ENCODE data around the gene SIRT7. TPM values are rescaled to one million over a fixed set of nuclear protein-coding genes. Genes with fewer than 3 reads are reported as not detected.

Gene SIRT7
- polyA plus RNA-seq, 1 donor from 2014 or later = 44.5 TPM

DNA sequence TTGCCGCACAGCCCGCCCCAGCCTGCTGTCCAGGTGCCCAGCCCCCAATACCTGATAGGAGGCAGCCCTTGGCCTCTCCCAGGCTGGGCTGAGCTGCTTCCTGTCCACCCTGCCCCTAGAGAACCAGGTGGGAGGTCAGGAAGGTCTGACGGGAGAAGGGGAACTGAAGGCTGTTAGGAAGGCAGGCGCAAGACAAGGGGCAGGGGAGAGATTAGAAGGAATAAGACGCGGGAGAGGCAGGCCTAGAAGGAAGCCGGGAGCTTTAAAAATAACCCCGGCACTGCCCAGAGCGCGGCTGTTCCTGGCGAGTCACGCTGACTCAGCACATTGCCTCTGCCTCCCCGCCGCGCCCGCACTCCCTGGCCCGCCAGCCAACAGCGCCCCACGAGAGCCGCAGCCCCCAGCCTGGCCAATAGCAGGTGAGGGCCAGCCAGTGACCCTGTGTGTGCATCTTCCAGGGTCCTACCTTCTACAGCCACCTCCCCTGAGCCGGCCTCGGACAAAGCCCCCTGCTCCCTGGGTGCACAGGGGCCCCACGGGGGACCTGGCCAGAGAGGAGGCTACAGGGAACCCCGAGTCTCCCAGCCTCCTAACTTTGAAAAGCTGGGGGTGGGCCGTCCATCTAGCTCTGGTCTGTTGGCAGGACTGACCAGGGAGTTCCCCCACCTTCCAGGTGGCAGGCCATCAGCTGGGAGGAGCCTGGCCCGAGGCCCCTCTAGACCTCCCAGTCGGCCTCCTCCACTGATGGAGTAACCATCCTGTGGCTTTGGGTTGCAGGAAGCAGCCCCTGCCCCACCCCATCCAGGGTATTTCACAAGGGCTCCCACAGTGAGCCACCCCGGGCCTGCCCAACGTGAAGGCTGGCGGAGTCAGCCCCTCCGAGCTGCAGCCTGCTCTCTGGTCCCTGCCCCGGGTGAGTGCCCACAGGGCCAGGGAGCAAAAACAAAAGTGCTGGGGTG is 5.6 kb upstream of the SIRT7 start:
- Histone ChIP-seq H3K27me3 (ENCODE audit: insufficient read depth, low read depth, low read length) (no peaks in the 10 kb centered on the region), H3K79me2 (replicated peaks; ENCODE audit: insufficient read depth, low read length) (peaks cover 23% of the 10 kb centered on the region), H3K27ac (ENCODE audit: low read length) (no peak overlapping the region), H4K20me1 (ENCODE audit: insufficient read depth) (no peaks in the 10 kb centered on the region), H2AFZ (ENCODE audit: low read depth, low read length) (no peak overlapping the region), H3K9me2 (ENCODE audit: insufficient read depth, low read length) (no peaks in the 10 kb centered on the region), H3F3A (ENCODE audit: insufficient read depth, low read length, poor library complexity, severe bottlenecking) (no peaks in the 10 kb centered on the region), H3K4me3 (ENCODE audit: low read length) (no peak overlapping the region), H3K36me3 (ENCODE audit: insufficient read depth, low read length) (no peaks in the 10 kb centered on the region), H3K4me2 (ENCODE audit: low read length) (no peak overlapping the region), H3K9me3 (ENCODE audit: low read length) (no peaks in the 10 kb centered on the region), H3K9ac (ENCODE audit: low read length) (no peak overlapping the region)
- TF ChIP-seq TAF1 (IDR thresholded peaks at IDR 0.05; ENCODE audit: low read depth) = no peak

DNA sequence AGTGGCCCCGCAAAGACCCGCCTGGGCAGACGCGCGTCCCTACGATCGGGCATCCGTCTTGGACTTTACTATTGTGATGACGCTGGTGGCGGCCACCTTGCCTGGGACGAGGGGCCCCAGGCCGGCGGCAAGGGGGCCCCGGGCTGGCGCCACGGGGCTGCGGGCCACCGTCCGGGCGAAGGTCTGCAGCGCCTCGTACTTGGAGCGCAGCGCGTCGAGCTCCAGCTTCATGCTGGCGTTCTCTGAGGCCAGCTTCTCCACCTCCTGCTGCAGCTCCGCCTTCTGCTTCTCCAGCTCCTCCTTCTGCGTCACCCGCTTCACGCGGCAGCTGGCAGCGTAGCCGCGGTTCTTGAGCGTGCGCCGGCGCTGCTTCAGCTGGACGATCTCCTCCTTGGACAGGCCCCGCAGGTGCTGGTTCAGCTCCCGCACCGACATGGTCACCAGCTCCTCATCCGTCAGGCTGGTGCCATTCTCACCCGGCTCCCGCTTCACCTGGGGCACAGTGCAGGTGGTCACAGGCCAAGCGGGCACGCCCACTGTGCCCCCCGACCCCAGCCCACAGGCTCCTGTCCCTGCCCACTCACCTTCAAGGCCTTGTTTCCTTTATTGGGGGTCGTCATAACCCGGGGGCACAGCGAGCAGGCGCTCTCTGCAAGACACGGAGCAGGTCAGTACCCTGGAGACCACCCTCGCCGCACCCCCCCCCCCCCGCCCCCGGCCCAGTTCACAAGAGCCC is 4.8 kb upstream of the SIRT7 start:
- Histone ChIP-seq H3F3A (ENCODE audit: insufficient read depth, low read length, poor library complexity, severe bottlenecking) (no peaks in the 10 kb centered on the region), H3K4me3 (ENCODE audit: low read length) (no peak overlapping the region), H3K4me2 (ENCODE audit: low read length) (no peak overlapping the region), H2AFZ (ENCODE audit: low read depth, low read length) (no peak overlapping the region), H4K20me1 (ENCODE audit: insufficient read depth) (no peaks in the 10 kb centered on the region), H3K27ac (ENCODE audit: low read length) (no peak overlapping the region), H3K9ac (ENCODE audit: low read length) (no peak overlapping the region), H3K79me2 (replicated peaks; ENCODE audit: insufficient read depth, low read length) (peaks cover 26% of the 10 kb centered on the region), H3K27me3 (ENCODE audit: insufficient read depth, low read depth, low read length) (no peaks in the 10 kb centered on the region), H3K9me3 (ENCODE audit: low read length) (no peaks in the 10 kb centered on the region), H3K36me3 (ENCODE audit: insufficient read depth, low read length) (no peaks in the 10 kb centered on the region), H3K9me2 (ENCODE audit: insufficient read depth, low read length) (no peaks in the 10 kb centered on the region)
- TF ChIP-seq EP300 (conservative IDR thresholded peaks at IDR 0.05; ENCODE audit: poor library complexity, severe bottlenecking) = no peak
- no peak for TF ChIP-seq TAF1 (IDR thresholded peaks at IDR 0.05; ENCODE audit: low read depth)
- no peak for TF ChIP-seq EZH2 (IDR thresholded peaks at IDR 0.05; ENCODE audit: borderline replicate concordance, insufficient read depth, low read length, poor library complexity, severe bottlenecking)
- no peak for TF ChIP-seq POLR2AphosphoS5 (IDR thresholded peaks at IDR 0.05)

DNA sequence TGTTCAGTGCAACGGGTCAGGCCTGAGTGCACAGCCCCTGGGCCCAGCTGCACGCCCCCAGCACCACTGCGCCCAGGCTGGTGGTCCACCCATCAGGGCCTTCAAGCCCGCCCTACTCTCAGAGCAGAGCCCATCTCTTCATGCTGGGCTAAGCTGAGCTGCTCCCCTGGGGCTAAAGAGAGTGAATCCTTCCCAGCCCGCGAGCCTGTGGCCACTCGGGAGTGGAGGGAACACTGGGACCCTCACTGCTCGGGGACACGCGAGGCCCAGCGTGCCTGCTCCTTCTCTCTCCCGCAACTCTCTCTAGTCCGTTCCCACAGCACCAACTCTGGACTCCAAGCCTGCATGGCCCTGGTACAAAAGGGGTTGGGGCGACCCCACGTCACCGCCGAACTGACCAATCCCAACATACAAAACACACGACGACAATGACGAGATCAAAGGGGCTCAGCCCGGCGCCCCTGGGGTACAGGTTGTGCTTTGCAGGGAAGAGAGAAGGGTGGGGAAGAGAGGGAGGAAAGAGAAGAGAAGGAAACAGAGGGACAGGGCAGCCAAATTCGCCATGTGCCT is 4.1 kb upstream of the SIRT7 start:
- Histone ChIP-seq H3K9me3 (ENCODE audit: low read length) (no peaks in the 10 kb centered on the region), H4K20me1 (ENCODE audit: insufficient read depth) (no peaks in the 10 kb centered on the region), H3K27me3 (ENCODE audit: insufficient read depth, low read depth, low read length) (no peaks in the 10 kb centered on the region), H3K27ac (ENCODE audit: low read length) (no peak overlapping the region), H3K4me3 (ENCODE audit: low read length) (no peak overlapping the region), H3K79me2 (replicated peaks; ENCODE audit: insufficient read depth, low read length) (peaks cover 31% of the 10 kb centered on the region), H3K36me3 (ENCODE audit: insufficient read depth, low read length) (no peaks in the 10 kb centered on the region), H3F3A (ENCODE audit: insufficient read depth, low read length, poor library complexity, severe bottlenecking) (no peaks in the 10 kb centered on the region), H3K9ac (ENCODE audit: low read length) (no peak overlapping the region), H3K9me2 (ENCODE audit: insufficient read depth, low read length) (no peaks in the 10 kb centered on the region), H3K4me2 (ENCODE audit: low read length) (no peak overlapping the region), H2AFZ (ENCODE audit: low read depth, low read length) (no peak overlapping the region)
- TF ChIP-seq EZH2 (IDR thresholded peaks at IDR 0.05; ENCODE audit: borderline replicate concordance, insufficient read depth, low read length, poor library complexity, severe bottlenecking) (no peak), EP300 (conservative IDR thresholded peaks at IDR 0.05; ENCODE audit: poor library complexity, severe bottlenecking) (no peak), SMC3 (conservative IDR thresholded peaks at IDR 0.05; ENCODE audit: poor library complexity) (no peak), TAF1 (IDR thresholded peaks at IDR 0.05; ENCODE audit: low read depth) (no peak), MXI1 (conservative IDR thresholded peaks at IDR 0.05; ENCODE audit: poor library complexity, severe bottlenecking) (no peak), POLR2AphosphoS5 (IDR thresholded peaks at IDR 0.05) (no peak), RAD21 (conservative IDR thresholded peaks at IDR 0.05) (no peak)
- TF ChIP-seq, protein P1, sequence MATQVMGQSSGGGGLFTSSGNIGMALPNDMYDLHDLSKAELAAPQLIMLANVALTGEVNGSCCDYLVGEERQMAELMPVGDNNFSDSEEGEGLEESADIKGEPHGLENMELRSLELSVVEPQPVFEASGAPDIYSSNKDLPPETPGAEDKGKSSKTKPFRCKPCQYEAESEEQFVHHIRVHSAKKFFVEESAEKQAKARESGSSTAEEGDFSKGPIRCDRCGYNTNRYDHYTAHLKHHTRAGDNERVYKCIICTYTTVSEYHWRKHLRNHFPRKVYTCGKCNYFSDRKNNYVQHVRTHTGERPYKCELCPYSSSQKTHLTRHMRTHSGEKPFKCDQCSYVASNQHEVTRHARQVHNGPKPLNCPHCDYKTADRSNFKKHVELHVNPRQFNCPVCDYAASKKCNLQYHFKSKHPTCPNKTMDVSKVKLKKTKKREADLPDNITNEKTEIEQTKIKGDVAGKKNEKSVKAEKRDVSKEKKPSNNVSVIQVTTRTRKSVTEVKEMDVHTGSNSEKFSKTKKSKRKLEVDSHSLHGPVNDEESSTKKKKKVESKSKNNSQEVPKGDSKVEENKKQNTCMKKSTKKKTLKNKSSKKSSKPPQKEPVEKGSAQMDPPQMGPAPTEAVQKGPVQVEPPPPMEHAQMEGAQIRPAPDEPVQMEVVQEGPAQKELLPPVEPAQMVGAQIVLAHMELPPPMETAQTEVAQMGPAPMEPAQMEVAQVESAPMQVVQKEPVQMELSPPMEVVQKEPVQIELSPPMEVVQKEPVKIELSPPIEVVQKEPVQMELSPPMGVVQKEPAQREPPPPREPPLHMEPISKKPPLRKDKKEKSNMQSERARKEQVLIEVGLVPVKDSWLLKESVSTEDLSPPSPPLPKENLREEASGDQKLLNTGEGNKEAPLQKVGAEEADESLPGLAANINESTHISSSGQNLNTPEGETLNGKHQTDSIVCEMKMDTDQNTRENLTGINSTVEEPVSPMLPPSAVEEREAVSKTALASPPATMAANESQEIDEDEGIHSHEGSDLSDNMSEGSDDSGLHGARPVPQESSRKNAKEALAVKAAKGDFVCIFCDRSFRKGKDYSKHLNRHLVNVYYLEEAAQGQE (IDR thresholded peaks at IDR 0.05; ENCODE audit: borderline replicate concordance) = no peak
- TF ChIP-seq, protein P2, sequence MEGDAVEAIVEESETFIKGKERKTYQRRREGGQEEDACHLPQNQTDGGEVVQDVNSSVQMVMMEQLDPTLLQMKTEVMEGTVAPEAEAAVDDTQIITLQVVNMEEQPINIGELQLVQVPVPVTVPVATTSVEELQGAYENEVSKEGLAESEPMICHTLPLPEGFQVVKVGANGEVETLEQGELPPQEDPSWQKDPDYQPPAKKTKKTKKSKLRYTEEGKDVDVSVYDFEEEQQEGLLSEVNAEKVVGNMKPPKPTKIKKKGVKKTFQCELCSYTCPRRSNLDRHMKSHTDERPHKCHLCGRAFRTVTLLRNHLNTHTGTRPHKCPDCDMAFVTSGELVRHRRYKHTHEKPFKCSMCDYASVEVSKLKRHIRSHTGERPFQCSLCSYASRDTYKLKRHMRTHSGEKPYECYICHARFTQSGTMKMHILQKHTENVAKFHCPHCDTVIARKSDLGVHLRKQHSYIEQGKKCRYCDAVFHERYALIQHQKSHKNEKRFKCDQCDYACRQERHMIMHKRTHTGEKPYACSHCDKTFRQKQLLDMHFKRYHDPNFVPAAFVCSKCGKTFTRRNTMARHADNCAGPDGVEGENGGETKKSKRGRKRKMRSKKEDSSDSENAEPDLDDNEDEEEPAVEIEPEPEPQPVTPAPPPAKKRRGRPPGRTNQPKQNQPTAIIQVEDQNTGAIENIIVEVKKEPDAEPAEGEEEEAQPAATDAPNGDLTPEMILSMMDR (IDR thresholded peaks at IDR 0.05; ENCODE audit: poor library complexity, severe bottlenecking) = no peak
